CD4-positive, alpha-beta T cell treated with Interleukin-6 for 4 hours (primary cell): ENCODE results near the gene LTF.
"Not testable (repeated sequence)": the region's sequence is repeated elsewhere in the genome, so short reads cannot be mapped to it uniquely, and the experiment has no call there.

Experiments
- DNase-seq: peaks from one replicate; pipeline ENCODE4 v3.0.0-alpha.2; 2020; ENCODE audit warnings: mixed read lengths

The LTF gene

DNA sequence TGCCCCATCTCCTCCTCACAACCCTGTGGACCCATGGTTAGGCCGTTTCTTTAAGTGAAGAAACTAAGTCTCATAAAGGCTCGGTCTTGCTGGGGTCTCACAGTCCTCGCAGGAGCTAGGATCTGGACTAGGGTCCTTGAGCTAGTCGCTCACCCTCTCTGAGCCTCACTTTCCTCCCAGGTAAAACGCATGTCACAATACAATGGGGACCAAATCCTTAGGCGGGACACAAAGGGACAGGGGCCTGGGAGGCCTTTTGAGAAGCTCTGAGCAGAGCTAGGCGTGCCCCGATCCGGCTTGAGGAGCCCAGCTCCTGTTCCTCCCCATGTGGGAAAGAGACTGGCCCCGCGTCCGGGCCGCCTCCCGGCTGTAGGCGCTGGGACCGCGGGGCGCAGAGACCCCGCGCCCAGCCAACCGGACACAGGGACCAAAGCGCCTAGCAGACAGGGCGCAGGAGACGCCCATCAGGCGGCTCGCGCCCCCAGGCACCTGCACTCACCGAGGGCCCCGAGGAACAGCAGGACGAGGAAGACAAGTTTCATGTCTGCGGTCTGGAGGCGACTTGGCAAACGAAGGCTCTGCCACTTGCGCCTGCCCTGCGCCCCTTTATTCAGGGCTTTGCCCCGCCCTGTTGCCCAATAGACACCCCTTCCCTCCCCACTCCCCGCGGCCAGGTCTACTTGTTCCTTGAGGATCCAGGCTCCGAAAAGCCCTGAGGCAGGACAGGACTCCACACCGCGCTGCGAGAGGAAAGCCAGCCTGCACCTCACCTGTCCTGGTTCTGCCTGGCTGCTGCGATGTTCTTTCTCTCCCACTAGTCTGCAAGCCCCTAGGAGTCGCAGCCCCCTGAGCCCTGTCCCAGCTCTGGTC lies at the start of gene LTF:
Gene LTF, minus strand, starts transcription at position 580 of the 870 bp plus-strand sequence. Its CDS starts 38 bp downstream, at position 542.
- no peak for DNase-seq

DNA sequence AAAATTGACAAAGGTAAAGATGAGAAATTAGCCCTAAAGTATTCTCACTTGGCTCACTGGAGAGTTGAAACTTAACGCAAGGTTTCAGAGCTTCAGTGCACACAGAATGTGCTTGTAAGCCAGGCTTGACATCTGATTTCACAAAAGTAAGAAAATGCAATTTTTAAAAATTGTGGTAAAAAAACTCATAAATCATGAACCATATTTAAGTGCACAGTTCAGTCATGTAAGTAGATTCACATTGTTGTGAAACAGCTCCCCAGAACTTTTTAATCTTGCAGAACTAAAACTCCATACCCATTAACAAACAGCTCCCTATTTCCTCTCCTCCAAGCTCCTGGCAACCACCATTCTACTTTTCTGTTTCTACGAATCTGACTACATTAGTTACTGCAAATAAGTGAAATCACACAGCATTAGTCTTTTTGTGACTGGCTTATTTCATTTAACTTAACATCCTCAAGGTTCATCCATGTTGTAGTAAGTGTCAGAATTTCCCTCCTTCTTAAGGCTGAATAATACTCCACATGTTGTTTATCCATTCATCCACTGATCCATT lies 47.6 kb upstream of the LTF start:
- no peak for DNase-seq

DNA sequence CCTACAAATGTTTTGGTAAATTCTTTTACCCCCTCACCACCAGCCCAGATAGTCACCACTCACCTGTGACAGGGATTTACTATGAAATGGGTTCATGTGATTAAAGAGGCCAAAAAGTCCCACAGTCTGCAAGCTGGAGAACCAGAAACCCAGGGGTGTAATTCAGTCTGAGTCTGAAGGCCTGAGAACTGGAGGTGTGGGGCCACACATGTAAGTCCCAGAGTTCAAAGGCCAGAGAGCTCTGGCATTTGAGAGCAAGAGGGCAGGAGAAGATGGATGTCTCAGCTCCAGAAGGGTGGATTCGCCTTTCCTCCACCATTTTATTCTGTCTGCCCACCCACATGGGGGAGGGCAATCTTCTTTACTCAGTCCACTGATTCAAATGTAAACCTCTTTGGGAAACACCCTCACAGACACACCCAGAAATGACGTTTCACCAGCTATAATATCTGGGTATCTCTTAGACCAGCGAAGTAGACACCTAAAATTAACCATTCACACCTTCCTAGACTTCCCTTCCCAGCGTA lies 45.0 kb upstream of the LTF start:
- no peak for DNase-seq

DNA sequence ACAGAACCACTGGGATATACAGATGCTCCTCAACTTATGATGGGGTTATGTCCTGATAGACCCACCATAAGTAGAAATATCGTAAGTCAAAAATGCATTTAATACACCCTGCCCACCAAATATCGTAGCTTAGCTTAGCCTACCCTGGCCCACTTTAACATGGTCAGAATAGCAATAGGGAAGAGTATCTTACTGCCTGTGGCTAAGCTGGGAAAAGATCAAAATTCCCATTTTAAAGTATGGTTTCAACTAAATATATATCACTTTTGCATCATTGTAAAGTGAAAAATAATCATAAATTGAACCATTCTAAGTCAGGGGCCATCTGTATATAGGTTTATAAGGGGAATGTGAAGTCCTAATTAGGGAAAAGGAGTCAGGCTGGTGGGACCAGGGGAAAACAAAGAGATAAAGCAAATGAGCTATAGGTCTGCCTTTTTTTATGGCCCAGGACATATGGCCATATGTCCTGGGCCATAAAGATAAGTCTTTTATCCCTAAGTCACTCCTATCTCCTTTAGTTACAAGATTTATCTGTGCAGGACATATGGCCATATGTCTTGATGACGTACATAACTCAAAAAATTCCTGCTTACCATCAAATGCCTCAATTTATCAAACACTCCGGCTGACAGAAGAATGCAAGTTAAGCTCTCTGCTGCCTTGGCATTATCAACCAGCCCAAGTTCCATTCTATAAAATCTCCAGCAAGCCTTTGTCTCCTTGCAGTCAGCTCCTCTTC lies 44.3 kb upstream of the LTF start:
- DNase-seq = no peak

- no peak for DNase-seq
Observed at GRCh38 chr3:46506526-46506925, 41.8 kb upstream of the LTF start.

GRCh38 chr3:46505953-46506352 lies 41.2 kb upstream of the LTF start:
- no peak for DNase-seq

DNA sequence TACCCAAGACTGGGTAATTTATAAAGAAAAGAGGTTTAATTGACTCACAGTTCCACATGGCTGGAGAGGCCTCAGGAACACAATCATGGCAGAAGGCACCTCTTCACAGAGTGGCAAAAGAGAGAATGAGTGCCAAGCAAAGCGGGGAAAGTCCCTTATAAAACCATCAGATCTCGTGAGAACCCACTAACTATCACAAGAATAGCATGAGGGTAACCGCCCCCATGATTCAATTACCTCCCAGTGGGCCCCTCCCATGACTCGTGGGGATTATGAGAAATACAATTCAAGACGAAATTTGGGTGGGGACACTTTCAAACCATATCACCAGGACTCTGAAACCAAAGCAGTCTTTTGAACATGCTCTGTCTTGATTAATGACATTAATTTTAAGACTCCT lies 40.1 kb upstream of the LTF start:
- DNase-seq = peak; percentile 15

DNA sequence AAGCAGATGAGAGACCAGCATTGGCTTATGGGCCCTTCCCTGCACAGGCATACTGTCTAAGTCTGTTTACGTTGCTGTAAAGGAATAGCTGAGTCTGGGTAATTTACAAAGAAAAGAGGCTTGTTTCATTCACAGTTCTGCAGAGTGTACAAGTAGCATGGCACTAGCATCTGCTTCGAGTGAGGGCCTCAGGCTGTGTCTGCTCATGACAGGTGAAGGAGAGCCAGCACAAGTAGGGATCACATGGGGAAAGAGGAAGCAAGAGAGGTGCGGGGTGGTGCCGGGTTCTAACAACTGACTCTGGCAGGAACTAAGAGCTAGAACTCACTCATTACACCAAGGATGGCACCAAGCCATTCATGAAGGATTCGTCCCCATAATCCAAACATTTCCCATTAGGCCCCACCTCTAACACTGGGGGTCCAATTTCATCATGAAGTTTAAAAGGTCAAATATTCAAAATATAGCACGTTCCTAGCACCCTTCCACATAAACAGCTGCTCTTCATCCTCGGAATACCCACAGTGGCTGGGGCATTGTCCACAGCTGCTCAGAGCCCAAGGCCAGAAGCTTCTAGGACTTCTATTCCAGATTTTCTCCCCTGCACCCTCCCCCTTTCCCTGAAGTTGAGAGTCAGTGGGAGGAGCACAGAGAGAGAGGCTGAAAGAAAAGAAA lies 38.6 kb upstream of the LTF start:
- no peak for DNase-seq

DNA sequence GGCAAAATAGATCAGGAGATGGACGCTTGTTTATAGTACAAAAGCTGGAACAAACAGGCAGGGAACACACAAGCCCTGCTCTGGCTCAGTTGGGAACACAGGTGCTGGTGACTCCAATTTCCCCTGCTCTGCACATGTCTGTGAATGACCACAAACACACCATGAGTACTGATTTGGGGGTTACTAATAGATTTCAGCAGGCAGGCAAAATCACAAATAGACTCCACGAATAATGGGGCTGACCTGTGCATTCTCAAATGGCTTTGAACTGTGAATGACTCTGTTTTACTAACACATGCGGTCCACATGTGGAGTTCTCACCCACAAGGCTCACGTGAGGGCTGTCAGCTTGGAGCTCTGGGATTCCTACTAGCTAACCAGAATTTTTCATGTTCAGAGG lies 37.0 kb upstream of the LTF start:
- DNase-seq = no peak

DNA sequence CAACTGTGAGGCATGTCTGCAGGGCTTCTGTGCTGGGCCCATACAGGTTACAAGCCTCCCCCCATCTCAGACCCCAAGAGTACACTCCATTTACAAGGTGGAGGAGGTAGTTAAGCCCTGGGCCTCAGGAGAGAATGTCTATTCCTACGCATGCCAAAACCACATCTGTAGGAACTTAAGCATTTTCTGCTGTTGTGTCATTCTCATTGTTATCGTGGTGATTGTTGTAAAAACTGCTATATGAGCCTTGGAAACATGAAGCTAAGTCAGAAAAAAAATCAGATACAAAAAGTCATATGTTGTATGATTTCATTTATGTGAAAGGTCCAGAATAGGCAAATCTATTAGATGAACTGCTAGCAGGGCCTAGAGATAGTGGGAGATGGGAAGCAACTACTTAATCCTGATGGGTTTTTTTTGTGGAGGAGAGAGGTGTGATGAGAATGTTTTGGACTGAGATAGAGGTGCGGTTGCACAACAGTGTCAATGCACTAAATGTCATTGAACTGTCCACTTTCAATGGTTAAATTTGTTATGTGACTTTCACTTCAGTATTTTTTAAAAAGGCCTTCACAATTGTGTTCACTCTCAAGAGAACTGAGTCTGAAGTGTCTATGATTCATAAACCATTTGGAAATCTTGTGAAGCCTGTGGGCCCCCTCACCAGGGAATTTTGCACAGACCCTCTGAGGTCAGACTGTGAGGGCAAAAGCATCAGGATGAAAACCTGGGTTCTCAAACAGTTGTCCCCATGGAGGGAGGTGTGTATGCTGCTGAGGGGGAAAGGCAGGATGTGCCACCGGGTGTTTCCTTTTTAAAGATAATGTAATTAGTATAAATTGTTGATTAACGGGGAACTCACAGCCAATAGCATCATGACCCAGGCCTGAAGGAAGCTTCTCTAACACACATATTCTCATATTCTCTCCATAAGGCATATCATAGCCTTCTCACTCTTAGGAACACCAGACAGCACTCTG lies 36.2 kb upstream of the LTF start:
- no peak for DNase-seq

DNA sequence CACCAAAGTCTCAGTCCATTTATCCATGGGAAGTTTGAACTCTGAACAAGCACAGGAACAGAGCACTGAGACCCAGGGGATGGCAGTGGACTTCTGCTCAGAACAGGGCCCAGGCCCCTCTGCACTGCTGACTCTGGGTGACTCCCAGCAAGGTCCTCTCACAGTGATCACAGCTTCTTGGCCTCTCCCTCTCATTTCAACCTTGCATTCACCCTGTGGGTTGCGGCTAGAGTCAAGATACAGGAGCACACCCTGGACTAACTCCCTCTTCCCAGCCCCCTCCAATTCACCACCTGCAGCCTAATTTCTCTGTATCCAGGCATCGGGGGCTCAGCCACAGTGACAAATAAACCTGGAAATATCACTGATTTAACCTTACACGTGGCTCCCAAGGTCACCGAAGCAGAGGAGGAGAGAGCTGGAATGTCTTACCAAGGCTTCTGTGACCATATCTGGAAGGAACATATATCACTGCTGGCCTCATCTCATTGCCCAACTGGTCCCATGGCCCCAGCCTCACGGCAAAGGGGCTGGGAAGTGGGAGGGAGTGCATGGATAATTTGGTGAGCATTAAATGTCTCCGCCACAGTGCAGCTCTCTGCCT lies 34.3 kb upstream of the LTF start:
- no peak for DNase-seq

GRCh38 chr3:46497556-46498265 lies 33.0 kb upstream of the LTF start, which contains the start of gene RTP3:
RTP3 (plus strand) TSS chr3:46497976; CDS start chr3:46498063, 87 bp downstream.
- no peak for DNase-seq

GRCh38 chr3:46496746-46497555 lies 32.2 kb upstream of the LTF start:
- peak; percentile 84 for DNase-seq

GRCh38 chr3:46495901-46496456 lies 31.3 kb upstream of the LTF start:
- DNase-seq = no peak

- not testable (repeated sequence) for DNase-seq
Observed at GRCh38 chr3:46494491-46494890, 29.8 kb upstream of the LTF start.

DNA sequence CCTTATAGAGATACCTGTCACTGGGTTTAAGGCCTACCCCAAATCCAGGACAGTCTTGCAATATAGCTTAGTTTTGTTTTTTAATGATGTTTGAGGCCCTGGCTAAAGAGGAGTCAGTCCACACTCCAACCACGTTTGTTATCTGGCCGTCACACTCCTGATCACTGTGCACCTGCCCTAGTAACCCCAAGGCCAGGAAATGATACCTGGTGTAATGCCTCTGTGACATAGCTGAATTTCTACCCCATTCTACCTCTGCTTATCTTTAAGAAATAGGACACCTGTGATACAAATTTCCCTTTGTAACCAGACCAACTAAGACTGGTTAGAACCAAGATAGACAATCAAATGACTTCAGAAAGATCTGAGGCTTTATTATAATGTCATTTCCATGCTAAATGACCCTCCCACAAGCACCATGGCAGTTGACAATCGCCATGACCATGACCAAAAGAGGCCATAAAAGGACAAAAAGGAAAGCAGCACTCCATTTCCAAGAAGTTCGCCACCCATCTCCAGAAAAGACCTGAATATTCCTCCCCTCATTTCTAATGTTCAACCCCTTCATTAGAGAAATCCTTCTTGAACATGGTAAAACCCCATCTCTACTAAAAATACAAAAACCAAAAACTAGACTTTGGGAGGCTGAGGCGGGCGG lies 28.3 kb upstream of the LTF start:
- DNase-seq = no peak

DNA sequence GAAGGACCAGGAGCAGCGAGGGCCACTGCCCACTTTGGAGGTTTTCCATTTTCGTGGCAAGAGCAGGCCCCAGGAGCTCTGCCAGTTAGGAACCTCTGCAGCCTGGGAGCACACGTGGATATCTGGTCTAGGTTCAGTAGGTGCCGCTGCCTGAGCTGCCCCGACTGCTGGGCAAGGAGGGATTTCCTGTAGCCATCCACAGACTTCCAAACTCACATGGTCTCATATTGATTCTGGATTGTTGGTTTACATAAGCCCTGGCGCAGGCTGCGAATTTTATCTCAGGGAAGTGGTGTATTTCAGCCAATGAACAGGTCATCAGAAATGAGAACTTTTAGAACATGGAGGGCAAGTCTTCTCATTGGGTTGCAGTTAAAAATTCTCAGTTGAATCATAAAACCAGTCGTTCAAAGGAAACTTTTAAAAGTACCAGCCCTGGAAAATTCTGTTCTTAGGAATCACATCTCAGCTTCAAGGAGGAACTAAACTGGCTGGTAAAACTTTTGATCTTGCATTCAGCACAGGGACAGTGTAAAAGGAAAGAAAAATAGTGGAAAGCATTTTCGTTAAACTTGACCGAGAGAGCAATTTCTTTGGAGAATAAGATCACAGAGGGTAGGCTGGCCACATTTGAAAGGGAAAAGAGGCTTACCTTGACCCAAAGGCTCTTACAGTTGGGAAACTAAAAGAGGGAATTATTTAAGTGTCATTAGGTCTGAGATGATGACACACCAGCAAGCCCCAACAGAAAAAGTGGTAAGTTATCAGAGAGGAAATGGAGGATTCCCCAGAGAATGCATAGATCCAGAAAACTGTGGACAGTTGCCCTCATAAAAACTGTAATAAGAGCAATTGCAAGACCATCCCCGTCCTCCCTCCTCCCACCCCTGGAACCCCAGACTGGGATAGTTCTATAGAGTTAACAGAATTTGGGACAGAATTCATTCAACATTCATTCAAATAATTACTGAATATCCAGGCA lies 26.7 kb upstream of the LTF start:
- no peak for DNase-seq
